DND-41 (cell line): ENCODE results near the gene C1orf115.

Experiments used
- ATAC-seq: fragments of 200-7000 bp; cut with Tn5 transposase; 3 replicates; pipeline ENCODE4 v1.9.1; 2021; ENCODE audit warnings: low read depth; ENCODE audit not compliant: insufficient read depth
- DNase-seq: peaks from one replicate; pipeline ENCODE4 v3.0.0-alpha.2; 2020
- H2AFZ ChIP-seq: 2 replicates; pipeline ENCODE4 v1.6.0; 2012; ENCODE audit warnings: low read depth, low read length
- H3K27ac ChIP-seq: 2 replicates; pipeline ENCODE4 v1.5.1; 2012; ENCODE audit warnings: low read length, inconsistent platforms
- H3K27me3 ChIP-seq: fragments of 200-600 bp; sonication (generic); 2 replicates; pipeline ENCODE4 v1.6.0; 2012; ENCODE audit warnings: low read length, mild to moderate bottlenecking, inconsistent platforms; ENCODE audit not compliant: insufficient read depth, poor library complexity
- H3K36me3 ChIP-seq: 2 replicates; pipeline ENCODE4 v1.5.1; 2012; ENCODE audit warnings: low read length, inconsistent platforms; ENCODE audit not compliant: insufficient read depth
- H3K4me1 ChIP-seq: 2 replicates; pipeline ENCODE4 v1.5.1; 2012; ENCODE audit warnings: mild to moderate bottlenecking, low read length; ENCODE audit not compliant: insufficient read depth
- H3K4me2 ChIP-seq: 2 replicates; pipeline ENCODE4 v1.6.0; 2012; ENCODE audit warnings: mild to moderate bottlenecking, moderate library complexity, low read length, inconsistent platforms; ENCODE audit not compliant: insufficient read depth
- H3K4me3 ChIP-seq, 2 experiments: fragments of 200-600 bp in 1 of 2; shearing (Covaris generic) in 1 of 2; 2 replicates each; pipeline ENCODE4 v1.5.1; 2012 to 2016; ENCODE audit warnings: inconsistent platforms in 2 of 2, low read length in 2 of 2, mild to moderate bottlenecking in 2 of 2, low read depth in 1 of 2, moderate library complexity in 1 of 2
- H3K79me2 ChIP-seq: 2 replicates; pipeline ENCODE4 v1.6.0; 2012; ENCODE audit warnings: low read length, inconsistent platforms; ENCODE audit not compliant: insufficient read depth
- H3K9ac ChIP-seq: 2 replicates; pipeline ENCODE4 v1.6.0; 2012; ENCODE audit warnings: low read depth, mild to moderate bottlenecking, inconsistent platforms, low read length, moderate library complexity
- H3K9me3 ChIP-seq: 2 replicates; pipeline ENCODE4 v1.5.1; 2012; ENCODE audit warnings: low read length, moderate library complexity, mild to moderate bottlenecking, inconsistent platforms; ENCODE audit not compliant: insufficient read depth, severe bottlenecking
- H4K20me1 ChIP-seq: 2 replicates; pipeline ENCODE4 v1.6.0; 2012; ENCODE audit warnings: low read length; ENCODE audit not compliant: insufficient read depth
- EZH2 ChIP-seq: IDR thresholded peaks from 3 replicates; pipeline ENCODE4 v1.6.1; 2012; ENCODE audit warnings: borderline replicate concordance, low read depth, mild to moderate bottlenecking, moderate library complexity, low read length, inconsistent platforms; ENCODE audit not compliant: severe bottlenecking
- TF ChIP-seq, protein P1 (sequence below): IDR thresholded peaks from 2 replicates; pipeline ENCODE4 v1.5.1; 2012; ENCODE audit warnings: borderline replicate concordance, low read length, moderate library complexity, mild to moderate bottlenecking; ENCODE audit not compliant: poor library complexity, severe bottlenecking; ENCODE audit errors: extremely low read depth

Gene C1orf115

GRCh38 chr1:220690140-220691052 is at the start of gene C1orf115:
Gene C1orf115 (plus strand): TSS chr1:220690363. CDS start chr1:220690403, 40 bp downstream.
- H3K4me3 ChIP-seq, result no peak within 1 kb of the TSS
- no peaks in the 10 kb centered on the region for H3K27me3 ChIP-seq
- no peak within 1 kb of the TSS for H3K27ac ChIP-seq
- no peaks in the 10 kb centered on the region for H3K4me1 ChIP-seq
- TF ChIP-seq, protein P1, sequence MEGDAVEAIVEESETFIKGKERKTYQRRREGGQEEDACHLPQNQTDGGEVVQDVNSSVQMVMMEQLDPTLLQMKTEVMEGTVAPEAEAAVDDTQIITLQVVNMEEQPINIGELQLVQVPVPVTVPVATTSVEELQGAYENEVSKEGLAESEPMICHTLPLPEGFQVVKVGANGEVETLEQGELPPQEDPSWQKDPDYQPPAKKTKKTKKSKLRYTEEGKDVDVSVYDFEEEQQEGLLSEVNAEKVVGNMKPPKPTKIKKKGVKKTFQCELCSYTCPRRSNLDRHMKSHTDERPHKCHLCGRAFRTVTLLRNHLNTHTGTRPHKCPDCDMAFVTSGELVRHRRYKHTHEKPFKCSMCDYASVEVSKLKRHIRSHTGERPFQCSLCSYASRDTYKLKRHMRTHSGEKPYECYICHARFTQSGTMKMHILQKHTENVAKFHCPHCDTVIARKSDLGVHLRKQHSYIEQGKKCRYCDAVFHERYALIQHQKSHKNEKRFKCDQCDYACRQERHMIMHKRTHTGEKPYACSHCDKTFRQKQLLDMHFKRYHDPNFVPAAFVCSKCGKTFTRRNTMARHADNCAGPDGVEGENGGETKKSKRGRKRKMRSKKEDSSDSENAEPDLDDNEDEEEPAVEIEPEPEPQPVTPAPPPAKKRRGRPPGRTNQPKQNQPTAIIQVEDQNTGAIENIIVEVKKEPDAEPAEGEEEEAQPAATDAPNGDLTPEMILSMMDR, result no peak
- no peaks in the 10 kb centered on the region for H3K79me2 ChIP-seq
- no peak within 1 kb of the TSS for H3K4me2 ChIP-seq
- no peaks in the 10 kb centered on the region for H3K36me3 ChIP-seq
- H3K9ac ChIP-seq, result no peak within 1 kb of the TSS
- no peak within 1 kb of the TSS for H2AFZ ChIP-seq
- no peak for ATAC-seq
- DNase-seq, result no peak
- no peaks in the 10 kb centered on the region for H4K20me1 ChIP-seq
- H3K9me3 ChIP-seq, result no peaks in the 10 kb centered on the region

- Histone ChIP-seq H3K4me3 (no peak overlapping the region), H3K9ac (no peak overlapping the region), H3K27ac (no peak overlapping the region), H3K4me2 (no peak overlapping the region), H3K79me2 (no peaks in the 10 kb centered on the region), H3K36me3 (no peaks in the 10 kb centered on the region), H3K9me3 (no peaks in the 10 kb centered on the region), H3K27me3 (no peaks in the 10 kb centered on the region), H2AFZ (no peak overlapping the region), H3K4me1 (no peaks in the 10 kb centered on the region), H4K20me1 (no peaks in the 10 kb centered on the region)
- DNase-seq, result no peak
- no peak for ATAC-seq
- TF ChIP-seq, protein P1, result no peak
- TF ChIP-seq EZH2, result no peak
Observed at GRCh38 chr1:220642285-220642684, 47.9 kb upstream of the C1orf115 start.

DNA sequence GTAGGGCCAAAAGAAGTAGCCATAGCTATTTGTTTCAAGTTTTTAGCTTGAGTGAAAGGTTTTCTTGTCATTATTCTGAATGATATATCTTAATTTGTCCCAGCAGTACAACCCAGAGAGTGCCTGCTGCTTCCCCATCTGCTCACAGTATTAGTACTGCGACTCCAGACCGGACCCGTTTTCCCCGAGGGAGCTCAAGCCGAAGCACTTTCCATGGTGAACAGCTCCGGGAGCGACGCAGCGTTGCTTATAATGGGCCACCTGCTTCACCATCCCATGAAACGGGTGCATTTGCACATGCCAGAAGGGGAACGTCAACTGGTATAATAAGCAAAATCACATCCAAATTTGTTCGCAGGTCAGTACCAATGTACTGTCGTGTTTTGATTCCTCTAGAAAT is 37.2 kb upstream of the C1orf115 start:
- Histone ChIP-seq H3K4me1 (no peaks in the 10 kb centered on the region), H4K20me1 (no peaks in the 10 kb centered on the region), H2AFZ (no peak overlapping the region), H3K4me3 (no peak overlapping the region), H3K36me3 (no peaks in the 10 kb centered on the region), H3K4me2 (no peak overlapping the region), H3K9ac (no peak overlapping the region), H3K9me3 (no peaks in the 10 kb centered on the region), H3K79me2 (no peaks in the 10 kb centered on the region), H3K27me3 (no peaks in the 10 kb centered on the region), H3K27ac (no peak overlapping the region)
- DNase-seq, result no peak
- TF ChIP-seq EZH2, result no peak
- TF ChIP-seq, protein P1, result no peak
- ATAC-seq, result no peak
